Activated CD4-positive, alpha-beta T cell treated with anti-CD3 and anti-CD28 coated beads, Interleukin-2, Interleukin-4, amounts not matched to agents 100 ng/mL and 50 ng/mL, durations not matched to agents 16 hours and 8 hours (primary cell): ENCODE measurements around the gene GATA6.

ENCODE experiments used
- DNase-seq: peaks from one replicate; pipeline ENCODE4 v3.0.0-alpha.2; 2020; ENCODE audit warnings: low spot score

GATA6 gene

DNA sequence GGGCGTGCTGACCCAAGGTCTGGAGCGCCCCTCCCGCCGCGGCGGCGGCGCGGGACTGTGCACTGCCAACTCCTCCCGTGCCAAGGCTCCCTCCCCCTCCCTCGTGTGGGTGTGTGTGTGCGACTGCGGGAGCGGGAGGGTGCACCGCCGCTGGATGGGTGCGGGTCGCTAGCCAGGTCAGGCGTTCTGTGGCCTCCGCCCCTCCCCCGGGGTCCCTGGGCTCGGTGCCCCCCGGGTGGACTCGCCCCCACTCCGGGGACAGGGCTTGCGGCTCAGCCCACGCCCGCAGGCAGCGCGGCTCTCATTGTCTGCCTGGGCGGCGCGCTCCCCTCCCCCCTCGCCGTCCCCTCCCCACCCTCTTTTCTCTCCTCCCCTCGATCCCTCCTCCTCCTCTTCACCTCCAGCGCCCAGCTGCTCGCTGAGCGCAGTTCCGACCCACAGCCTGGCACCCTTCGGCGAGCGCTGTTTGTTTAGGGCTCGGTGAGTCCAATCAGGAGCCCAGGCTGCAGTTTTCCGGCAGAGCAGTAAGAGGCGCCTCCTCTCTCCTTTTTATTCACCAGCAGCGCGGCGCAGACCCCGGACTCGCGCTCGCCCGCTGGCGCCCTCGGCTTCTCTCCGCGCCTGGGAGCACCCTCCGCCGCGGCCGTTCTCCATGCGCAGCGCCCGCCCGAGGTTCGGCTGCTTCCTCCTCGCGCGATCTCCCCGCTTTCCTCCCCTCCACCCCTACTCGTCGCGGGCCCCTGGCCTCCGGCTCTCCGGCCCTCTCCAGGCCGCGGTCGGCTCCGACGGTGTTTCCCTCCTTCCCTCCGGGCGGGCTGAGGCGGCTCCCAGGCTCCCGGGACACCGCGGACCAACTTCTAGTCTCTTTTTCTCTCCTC lies at the start of gene GATA6:
Gene GATA6, plus strand, starts transcription at position 579 of the 878 bp plus-strand sequence. CDS start 1,556 bp downstream, outside the sequence.
- DNase-seq, result peak; percentile 46

DNA sequence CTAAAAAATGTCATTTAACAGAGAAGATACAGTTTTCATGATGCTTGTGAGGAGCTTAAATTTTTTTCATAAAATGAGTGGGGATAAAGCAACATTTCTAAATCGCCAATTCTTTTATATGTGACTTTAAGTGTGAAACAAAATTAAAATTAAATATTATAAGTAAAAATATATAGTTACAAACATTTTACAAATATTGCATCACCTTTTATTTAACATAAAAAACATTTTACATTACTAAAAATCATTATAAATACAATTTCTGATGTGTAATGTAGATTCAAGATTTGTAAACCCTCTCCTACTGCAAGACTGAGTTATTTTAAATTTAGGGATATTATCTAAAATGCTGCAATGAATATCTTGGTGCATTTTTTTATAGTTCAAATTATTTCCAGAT lies 44.4 kb upstream of the GATA6 start:
- DNase-seq, result no peak

DNA sequence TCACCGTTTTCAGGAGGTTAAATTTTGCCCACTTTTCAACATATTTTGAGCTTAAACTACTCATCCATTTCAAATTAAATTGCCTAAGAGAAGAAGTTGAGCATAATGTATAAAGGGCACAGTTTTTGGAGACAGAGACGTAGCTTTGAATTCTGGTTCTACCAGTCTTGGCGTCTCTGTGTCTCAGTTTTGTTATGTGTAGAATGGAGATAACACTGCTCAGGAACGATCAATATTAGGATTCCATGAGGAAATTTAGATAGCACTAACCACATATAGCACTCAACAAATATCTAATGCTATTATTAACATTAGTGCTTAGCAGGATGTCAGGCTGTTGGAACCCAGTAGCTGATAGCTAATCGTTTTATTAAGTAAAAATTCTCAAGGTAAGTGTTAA lies 40.4 kb upstream of the GATA6 start:
- no peak for DNase-seq

DNA sequence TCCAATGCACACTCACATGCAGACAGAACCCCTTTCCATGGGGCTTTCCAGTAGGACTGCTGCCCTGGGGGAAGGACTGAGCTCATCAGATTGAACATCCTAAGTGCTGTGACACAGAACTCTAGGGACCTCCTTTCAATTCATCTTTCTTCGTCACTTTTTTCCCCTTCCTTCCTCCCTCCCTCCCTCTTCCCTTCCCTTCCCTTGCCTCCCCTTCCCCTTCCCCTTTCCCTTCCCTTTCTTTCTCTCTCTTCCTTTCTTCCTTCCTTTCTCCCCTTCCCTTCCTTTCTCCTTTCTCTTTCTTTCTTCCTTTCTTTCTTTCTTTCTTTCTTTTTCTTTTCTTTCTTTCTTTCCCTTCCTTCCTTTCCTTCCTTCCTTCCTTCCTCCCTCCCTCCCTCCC lies 39.6 kb upstream of the GATA6 start:
- no peak for DNase-seq

DNA sequence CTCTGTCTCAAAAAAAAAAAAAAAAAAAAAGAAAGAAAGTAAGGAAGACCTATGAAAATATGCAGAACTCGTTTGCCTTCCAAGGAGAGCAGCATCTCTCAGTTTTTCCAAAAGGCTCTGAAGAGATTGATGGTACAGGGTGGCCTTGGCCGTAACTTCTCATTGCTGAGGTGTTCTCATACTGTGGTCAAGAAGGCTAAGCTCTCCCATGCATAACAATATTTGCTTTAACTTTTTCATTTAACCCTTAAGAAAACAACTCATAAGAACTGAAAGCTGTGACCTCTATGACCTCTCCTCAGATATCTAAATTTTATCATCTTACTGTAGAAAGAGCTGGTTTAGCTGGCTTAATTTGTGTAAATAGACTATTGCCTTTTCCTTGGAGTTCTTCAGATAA lies 37.1 kb upstream of the GATA6 start:
- DNase-seq, result no peak

DNA sequence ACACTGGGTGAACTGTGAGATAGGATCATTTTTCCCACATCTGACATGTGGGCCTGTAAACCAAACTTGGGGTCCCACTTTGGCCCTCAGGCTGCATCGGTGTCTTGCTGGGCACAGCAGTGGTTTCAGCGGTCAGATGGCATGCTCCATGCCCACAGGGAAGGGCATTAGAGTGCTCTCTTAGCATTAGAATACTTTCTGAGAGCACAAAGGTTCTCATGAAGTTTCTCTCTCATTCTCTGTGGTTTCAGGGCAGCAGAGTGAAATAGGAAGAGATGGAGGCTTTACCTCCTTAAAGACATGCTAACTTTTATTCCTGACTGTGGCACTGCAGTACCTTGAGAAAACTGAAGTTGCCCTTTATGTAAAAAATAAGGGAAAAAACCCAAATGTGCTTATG lies 36.6 kb upstream of the GATA6 start:
- DNase-seq, result no peak

DNA sequence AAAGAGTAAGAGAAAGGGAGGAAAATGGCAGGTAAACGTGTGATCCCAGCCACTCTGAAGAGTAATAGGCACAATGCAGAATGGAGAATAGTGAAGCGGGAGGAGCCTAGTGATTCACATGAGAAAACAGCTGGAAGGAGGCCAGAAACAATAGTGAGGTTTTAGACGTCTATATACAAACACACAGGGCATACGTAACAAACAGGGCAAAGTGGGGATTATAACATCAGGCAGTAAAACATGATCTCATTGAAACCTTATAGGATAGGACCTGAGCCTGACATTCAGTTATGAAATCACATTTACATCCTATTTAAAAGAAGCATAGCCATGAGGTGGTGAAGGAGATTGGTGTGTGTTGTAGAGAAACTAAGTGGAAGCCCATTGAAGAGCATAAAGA lies 33.0 kb upstream of the GATA6 start:
- no peak for DNase-seq

DNA sequence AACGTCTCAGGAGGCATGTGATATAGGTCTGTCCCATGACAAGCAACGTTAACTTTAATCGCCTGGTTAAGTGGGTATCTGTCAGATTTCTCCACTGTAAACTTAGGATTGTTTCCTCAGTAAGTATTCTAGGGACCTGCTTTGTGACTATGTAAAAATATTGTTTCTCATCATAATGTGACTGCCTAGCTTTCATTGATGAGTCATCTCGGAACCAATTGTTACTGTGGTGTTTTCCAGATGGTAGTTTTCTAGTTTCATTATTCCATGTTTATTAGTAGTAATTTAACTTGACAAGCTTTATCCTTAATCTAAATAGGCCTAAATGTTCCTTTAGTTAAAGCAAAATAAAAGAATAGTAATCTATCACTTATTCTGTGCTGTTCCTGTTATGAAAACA lies 28.2 kb upstream of the GATA6 start:
- peak; percentile 3 for DNase-seq

DNA sequence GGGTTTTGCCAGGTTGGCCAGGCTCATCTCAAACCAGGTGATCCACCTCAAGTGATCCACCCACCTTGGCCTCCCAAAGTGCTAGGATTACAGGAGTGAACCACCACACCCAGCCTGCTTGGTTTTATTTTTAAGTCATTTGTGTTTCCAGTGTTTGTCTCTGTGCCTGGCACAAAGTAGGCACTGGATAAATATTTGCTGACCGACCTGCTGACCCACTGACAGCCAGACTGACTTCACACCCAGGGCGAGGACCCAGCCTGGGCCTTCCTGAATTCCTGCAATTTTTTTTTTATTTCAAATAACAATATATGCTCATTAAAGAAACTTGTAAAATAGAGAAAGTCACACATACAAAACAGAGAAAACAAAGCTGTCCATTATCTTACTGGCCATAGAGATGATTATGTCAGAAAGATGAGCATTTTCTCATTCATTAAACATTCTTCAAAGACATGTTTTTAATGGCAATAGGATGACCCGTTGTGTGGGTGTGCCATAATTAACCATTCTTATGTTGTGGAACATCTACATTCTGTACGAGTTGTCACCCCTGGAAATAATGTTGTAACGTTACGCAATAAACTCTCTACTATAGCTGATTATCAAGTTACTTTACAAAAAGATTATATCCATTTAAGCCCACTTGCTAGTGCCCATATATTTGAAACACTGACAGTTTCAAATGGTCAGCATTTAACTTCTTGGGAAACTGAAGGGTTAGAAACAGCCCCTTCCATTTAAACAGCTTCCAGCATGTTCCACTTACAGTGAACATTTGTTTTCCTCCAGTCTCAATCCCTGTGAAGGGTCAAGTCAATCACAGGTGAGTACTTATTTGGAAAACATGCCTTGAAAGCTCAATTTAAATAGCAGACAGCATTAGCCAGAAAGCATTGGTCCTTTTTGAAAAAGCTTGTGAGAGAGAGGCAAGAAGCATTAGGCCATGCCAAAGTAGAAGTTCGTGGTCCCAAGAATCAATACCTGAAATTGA lies 25.7 kb upstream of the GATA6 start:
- DNase-seq, result no peak

DNA sequence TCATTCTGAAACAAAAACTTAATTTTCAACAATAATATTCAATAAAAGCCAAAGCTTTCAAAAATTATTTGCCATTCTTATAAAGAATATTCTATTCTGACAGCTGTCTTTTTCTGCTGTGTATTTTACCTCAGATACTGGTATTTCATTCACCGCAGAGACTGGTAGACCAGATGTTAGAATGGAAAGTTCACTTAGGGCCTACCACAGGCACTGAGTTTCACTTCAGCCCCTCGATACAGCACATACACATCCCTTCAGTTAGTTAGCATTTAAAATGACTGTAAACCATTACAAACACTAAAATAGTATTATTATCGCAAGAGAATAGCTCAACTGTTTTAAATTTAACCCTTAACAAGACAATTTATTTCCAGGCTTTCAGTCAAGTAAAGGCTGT lies 24.2 kb upstream of the GATA6 start:
- no peak for DNase-seq

DNA sequence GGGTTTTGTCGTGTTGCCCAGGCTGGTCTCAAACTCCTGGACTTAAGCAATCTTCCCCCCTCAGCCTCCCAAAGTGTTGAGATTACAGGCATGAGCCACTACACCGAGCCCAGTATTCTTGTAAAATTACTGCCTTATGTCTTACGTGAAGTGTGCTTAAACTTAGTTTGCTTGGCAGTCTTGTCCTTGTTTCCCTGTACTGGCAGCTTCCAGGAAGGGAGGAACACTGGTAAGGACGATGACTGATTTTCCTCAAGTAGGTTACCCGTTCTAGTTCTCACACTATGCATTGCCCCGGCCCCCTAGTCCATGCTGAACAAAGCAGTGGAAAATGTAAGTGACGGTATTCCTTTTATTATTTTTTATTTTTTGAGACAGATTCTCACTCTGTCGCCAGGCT lies 19.7 kb upstream of the GATA6 start:
- DNase-seq, result no peak

DNA sequence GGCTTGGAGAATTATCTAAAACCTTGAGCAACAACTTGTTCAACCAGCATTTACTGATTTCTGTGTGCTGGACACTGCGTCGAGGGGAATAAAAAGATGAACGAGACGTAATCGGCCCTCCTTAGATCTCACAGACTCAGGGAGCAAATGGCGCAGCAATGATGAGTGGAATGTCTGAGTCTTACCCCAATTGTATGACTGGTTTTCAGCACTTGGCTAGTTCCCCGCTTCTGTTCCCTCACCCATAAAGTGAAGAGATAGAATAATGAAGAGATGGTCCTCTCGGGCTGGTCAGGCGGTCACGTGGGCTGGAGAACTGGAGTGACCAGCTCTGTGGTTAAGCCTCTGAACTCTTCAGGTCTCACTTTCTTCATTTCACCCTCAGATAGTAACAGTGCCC lies 17.3 kb upstream of the GATA6 start:
- no peak for DNase-seq

DNA sequence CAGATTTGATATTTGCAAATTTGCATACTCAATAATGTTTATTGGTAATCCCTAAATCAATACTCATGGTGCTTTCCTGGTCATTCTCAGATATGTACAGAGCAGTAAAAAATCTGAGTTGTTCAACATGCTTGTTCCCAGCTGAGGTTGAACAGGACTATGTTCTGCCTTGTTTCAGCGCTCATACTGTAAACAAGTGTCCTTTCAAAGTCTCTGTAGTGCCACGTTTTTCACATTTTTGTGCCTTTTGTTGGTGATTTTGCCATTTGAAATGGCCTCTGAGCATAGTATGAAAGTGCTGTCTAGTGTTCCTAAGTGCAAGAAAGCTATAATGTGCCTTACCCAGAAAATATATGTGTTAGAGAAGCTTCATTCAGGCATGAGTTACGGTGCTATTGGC lies 16.0 kb upstream of the GATA6 start:
- no peak for DNase-seq

DNA sequence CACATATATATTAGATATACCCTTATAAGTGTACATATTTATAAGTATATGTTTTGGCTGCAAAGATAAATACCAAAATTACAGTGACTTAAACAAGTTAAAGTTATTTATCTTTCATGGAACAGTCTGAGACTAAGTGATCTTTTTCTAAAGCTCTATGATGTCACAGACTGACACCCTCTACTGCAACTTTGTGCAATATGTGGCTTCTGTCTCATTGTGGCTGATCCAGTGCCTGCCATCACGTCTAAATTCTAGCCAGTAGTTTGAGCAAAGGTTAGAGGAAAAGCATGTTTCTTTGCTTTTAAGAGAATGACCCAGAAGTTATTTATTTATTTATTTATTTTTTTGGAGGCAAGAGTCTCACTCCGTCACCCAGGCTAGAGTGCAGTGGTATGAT lies 13.8 kb upstream of the GATA6 start:
- DNase-seq, result no peak

DNA sequence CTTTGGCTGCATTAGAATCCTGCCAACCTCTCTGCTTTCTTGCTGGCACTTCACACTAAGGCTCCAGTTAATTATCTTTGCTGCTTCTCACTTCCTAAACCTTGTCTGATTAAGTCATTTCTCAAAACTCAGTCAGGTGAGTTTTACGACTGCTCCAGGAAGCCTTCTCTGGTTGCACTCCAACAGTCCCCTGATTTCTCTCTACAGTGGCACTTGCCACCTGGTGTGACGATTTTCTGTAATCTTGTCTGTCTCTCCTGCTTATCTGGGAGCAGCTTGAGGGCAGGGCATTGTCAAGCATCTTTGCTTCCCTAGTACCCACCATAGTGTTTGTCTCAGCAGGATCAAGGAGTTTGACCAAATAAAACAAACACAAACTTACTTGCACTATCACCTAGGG lies 10.4 kb upstream of the GATA6 start:
- DNase-seq, result no peak

DNA sequence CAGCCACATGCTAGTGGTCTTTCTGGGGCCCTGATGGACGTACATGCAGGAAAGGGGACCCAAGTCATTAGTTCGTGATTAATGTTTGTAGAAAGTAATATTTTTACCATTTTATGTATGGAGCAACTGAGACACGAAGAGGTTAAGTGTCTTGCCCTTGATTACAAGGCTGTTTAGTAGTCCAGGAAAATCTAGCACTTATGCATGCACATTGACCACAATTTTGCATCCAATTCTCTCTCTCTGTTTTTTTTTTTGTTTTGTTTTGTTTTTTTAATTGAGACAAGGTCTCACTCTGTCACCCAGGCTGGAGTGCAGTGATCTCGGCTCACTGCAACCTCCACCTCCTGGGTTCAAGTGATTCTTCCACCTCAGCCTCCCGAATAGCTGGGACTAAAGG lies 8.3 kb upstream of the GATA6 start:
- no peak for DNase-seq

DNA sequence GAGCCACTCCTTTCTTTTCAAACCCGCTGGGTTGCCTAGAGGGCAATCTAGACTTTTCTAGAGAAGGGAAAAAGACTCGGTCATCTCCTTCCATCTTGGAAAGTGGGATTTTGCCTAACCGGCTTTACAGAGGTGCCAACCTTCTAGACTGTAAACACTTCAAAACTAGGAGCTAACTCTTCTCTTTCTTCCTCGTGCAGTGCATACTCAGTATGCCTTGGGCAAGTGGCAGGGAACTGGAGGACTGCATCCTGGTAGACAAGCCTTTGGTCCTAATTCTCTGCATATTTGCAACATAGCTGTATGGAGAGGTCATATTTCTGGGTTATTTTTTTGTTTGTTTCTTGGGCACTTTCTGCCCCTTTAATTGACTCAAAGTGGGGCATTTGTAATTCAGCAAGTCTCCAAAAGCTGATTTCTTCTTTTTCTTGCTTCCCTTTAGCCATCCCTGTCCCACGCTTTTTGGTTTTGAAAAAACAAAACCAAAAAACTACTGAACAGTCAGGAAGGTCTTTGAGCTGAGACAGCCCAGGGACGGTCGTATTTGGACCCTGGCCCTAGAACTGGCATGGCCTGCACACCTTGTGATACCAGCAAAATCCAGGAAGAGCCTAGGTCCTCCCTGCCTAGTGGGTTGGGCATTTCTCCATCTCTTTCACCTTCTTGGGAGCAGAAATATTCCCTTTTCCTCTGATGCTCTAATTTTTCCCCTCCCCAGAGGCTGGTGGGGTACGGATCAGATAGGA lies 5.8 kb upstream of the GATA6 start:
- no peak for DNase-seq

DNA sequence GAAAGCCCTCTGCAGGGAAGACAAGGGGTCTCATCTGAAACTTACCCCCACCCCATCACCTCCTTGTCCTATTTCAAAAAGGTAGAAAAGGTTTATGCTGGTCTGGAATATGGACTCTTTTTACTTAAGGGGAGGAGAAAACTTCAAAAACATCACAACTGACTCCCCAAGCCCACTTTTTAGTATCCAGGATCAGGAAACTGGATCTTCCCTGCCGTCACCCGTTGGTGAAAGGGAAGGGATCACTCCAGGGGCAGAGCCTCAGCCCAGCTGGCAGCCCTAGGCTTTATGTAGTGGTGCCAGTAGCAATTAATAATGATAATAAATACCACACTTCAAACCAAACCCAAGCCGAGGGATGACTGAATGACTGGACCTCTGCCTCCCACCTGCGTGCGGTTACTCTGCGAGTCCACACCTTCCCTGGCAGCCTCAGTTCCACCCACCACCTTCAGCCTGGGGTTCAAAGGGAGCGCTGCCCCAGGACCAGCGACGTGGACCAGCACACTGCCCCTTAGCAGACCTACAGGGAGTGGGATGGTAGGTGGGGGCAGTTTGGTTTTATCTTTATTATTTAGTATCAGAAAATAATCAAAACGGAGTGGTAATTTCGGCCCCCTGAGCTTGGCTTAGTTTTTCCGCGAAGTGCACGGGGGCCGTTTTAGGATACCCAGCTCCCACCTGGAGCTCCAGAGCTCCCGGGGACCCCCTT lies 4.9 kb upstream of the GATA6 start:
- no peak for DNase-seq

DNA sequence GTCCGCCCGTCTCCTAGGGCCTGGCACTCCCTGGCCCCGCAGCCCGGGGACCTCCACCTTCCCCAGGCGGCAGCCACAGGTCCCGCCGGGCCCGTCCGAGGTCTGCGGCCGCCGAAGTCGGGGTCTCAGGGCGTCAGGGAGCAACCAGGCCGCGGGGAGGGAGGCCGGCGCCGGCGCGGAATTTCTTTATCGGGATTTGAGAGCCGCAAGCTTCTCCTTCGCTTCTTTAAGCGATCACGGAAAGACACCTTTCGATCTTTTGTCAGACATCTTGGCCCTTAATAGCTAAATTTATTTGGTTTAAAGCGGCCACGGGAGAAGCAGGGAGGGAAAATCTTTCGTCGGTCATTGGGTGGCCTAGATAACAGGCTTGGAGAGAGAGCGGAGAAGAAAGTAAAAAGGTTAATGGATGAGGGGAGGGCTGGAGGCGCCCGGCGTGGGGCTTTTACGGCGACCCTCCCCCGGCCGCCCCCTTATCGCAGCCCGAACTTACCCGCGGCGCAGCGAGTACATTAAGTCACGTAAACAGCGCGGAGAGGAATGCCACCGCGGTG lies 4.3 kb upstream of the GATA6 start:
- no peak for DNase-seq

DNA sequence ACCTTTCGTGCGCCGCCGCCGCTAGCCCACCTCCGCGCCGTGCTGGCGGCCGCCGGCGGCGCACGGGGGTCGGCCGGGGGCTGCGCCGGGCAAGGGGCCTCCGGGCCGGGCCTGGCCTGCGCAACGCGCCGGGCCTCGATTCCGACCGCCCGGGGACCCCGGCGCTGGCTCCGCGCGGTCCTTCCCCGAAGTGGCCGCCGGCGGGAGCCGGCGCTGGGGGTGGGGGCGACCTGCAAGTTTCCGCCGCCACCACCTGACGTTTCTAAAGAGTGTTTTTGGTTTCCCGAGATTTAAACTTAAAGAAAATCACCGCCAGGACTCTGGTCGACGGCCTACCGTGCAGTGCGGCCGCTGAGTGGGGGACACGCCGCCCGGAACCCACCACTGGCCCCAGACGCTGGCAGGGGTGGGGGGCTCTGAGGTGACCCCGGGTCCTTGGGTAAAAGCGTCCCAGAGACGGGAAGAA lies 3.8 kb upstream of the GATA6 start:
- DNase-seq, result no peak
